ENCODE data around the gene NKAIN4. TPM values are rescaled to one million over a fixed set of nuclear protein-coding genes. Genes with fewer than 3 reads are reported as not detected.

NKAIN4 gene
- polyA plus RNA-seq, 3 donors = 27.2 to 43.8 (median 41.1) TPM

DNA sequence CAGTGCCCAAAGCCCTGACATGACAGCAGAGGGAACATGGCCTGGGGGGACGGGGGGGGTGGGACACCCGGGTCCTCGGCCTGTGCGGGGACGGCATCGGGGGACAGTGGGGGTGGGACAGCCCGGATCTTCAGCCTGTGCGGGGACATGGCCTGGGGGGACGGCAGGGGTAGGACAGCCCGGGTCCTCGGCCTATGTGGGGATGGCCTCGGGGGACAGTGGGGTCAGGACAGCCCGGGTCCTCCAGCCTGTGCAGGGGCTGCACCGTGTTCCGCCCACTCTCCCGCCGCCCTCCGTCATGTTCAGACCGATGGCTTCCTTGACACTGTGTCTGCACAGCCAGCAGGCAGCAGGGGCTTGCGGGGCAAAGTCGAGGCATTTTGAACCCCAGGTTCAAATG lies 11.5 kb downstream of the NKAIN4 start:
- DNase-seq = no peak

DNA sequence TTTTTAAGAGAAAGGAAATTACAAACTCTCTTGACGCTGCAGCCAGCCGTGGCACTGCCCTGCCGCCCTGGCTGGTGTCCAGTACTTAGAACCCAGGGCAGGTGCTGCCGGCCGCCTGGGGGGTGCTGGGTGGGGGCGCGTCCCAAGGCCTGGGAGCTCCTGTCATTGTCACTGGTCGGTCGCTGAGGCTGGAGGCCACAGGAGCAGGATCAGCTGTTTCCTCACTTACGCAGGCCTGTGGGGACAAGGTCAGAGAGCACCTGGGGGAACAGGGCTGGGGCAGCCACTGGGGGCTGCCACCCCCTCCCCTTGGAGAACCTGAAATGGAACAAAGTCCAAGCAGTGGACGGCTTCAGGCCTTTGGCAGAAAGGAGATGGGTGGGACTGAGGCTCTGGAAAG lies 13.0 kb downstream of the NKAIN4 start:
- no peak for DNase-seq

DNA sequence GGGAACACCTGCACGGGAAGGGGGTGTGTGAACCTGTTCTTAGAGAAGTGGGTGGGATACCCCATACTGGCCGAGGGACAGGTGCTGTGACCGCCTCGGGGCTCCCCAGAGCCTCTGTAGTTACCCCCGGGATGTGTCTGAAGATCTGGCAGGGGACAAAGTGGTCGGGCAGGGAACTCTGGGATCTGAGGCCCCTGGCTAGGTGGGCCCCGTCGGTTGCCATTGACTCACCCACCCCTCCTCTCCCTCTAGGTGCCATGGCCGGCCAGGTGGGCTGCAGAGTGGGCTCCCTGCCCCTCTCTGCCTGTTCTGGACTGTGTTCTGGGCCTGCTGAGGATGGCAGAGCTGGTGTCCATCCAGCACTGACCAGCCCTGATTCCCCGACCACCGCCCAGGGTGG lies 14.3 kb downstream of the NKAIN4 start:
- DNase-seq = no peak

DNA sequence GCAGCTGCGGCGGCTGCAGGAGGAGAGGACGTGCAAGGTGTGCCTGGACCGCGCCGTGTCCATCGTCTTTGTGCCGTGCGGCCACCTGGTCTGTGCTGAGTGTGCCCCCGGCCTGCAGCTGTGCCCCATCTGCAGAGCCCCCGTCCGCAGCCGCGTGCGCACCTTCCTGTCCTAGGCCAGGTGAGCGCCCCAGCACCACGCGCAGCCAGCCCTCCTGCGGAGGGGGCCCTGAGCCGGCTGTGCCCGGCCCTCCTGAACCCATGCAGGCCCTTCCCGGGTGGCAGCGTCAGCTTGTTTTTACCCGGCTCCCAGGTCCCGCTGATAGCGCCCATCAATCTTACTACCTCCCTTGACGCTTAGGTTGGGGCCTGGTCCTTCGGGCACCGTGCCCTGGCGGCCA lies 14.8 kb downstream of the NKAIN4 start:
- no peak for DNase-seq

DNA sequence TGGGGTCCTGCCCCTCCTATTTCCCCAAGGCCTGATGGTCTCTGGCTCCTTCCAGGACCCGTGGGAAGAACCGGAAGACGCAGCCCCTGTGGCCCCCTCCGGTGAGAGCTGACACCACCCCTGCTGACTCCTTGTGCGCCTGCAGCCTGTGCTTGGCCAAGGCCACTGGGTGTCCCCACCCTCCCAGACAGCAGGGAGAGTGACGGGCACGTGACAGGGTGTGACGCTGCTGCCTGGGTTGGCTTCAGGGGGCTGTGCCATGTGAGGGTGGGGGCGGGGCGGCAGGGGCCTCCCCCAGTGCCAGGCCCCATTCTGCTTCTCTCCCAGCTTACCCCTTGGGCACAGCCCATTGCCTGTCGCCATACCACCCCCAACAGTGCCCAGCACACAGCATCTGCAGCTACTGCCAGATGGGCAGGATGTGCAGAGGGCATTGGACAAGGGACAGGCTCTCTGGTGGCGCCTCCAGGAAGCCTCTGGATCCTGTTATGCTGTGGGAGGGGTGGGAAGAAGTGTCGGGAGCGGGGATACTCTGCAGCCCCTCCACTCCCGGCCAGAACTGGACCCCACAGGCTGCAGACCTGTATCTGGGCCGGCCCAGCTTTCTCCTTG lies 15.6 kb downstream of the NKAIN4 start:
- no peak for DNase-seq

DNA sequence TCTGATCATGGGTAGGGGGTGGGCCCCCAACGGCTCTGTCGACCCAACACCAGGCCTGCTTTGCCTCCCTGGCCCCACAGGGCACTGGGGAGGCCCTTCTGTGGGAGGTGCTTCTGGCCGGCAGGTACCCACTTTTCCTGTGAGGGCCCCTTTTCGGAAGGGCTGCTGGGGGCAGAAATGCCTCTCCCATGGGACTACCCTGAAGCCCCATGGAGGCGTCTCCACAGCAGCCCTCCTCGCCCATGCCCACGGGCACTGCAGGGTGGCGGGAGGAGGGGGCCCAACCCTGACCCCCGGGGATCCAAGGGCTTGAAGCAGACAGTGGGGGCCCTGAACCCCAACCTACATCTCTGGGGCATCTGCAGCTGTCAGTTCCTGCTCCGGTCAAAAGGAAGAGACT lies 16.2 kb downstream of the NKAIN4 start:
- no peak for DNase-seq

DNA sequence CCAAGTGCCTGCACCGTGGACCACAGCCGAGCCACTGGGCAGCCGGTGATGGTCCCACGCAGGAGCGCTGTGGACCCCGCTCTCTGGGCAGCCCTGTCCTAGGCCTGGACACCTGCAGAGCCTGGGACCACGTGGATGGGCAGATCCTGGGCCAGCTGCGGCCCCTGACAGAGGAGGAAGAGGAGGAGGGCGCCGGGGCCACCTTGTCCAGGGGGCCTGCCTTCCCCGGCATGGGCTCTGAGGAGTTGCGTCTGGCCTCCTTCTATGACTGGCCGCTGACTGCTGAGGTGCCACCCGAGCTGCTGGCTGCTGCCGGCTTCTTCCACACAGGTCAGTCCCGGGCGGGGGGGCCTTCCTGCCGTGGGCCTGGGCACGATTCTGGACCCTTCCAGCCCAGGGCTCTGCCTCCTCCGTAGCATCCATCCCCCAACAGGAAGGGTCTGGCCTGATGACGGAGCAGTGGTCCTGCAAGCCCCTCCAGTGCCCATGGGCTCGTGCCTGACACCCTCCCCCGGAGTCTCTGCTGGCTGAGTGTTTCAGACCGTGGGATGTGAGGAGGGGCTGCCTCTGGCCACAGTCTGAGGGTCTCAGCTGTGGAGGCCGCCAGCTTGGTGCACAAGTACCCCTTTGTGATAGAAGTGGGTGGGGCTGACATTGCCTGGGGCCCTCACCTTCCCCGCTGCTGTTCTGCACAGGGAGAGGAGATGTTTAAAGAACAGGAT lies 18.0 kb downstream of the NKAIN4 start:
- DNase-seq = no peak

DNA sequence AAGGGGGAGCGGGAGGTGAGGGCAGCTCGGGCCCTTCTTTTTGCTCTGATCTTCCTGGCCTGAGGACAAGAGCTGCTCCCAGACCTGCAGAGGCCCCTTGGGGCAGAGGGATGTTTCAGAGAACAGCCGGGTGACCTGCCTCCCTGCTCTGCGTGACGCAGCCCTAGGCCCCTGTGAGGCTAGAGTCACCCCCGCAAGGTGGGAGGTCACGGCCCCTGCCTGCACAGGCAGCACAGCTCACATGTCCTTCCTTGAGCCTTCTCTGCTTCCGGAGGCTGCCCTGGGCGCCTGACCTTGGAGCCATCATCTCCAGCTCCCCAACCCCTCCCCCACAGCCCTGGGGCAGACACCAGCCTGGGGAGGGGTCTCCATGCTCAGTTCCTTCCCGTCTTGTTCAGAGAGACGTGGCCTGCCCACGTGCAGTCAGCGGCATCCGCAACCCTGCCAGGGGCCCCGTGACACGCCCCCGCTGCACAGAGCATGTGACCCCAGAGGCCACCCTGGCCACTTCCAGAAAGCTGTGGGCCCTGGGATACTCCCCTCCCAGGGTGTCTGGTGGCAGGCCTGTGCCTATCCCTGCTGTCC lies 18.8 kb downstream of the NKAIN4 start, which contains the start of gene BIRC7:
TSS of gene BIRC7 (plus strand) at position 507 of the 585 bp plus-strand sequence. CDS start 192 bp downstream, outside the sequence.
- DNase-seq = no peak

DNA sequence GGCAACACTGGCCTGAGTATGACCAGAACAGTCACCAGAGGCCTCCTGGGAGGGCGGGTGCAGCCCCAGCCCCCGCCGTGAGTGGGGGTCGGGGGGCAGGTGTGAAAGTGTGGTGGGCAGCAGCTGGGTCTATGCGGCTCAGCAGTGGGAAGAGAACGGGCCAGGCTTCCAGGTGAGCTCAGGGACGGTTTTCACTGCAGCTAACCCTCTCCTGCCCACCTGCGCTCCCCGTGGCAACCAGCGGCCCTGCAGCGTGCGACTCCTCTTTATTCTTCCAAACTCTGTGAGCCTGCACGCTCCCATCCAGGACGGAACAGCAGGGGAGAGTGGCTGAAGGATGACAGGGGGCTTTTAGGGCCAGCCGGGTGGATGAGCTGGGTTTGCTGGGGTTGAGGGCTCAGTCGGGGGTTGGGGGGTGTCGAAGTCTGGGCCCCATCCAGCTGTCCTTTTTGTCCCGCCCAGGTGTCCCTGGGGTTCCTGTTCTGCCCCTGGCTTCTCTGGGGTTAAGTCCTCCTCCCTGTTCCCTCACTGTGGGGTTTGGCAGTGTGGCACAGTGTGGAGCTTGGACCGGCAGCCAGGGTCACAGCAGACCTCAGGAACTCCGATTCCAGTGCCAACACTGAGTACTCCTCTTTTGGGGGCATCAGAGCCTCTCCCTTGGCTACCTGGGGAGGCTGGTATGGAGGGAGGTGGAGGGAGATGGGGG lies 19.4 kb downstream of the NKAIN4 start:
- no peak for DNase-seq

DNA sequence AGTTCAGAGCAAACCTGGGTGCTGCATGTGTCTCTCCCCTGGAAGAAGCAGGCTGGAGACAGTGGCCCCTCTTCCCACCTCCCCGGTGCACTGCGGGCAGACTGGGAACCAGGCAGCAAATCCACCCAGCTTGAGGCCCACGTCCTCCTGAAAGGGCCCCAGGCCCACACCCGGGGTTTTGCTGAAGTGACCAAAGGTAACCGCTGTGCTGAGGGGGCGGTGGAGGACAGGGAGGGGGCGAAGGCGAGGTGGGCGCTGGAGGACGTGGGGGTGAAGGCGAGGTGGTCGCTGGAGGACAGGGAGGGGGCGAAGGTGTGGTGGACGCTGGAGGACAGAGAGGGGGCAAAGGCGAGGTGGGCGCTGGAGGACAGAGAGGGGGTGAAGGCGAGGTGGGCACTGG lies 20.3 kb downstream of the NKAIN4 start:
- DNase-seq = no peak

DNA sequence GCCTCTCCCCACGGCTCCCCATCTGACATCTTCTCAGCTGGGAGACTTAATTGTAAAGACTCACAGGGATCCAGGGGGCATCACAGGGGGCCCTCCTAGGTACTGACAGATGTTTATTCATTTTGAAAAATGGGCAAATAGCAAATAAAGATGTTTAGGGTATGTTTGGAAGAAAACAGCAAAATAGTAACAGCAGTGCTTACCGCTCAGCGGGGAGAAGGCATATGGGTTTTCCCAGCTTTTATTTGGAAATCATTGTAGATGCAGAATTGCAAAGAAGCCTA lies 21.3 kb downstream of the NKAIN4 start:
- DNase-seq = no peak

DNA sequence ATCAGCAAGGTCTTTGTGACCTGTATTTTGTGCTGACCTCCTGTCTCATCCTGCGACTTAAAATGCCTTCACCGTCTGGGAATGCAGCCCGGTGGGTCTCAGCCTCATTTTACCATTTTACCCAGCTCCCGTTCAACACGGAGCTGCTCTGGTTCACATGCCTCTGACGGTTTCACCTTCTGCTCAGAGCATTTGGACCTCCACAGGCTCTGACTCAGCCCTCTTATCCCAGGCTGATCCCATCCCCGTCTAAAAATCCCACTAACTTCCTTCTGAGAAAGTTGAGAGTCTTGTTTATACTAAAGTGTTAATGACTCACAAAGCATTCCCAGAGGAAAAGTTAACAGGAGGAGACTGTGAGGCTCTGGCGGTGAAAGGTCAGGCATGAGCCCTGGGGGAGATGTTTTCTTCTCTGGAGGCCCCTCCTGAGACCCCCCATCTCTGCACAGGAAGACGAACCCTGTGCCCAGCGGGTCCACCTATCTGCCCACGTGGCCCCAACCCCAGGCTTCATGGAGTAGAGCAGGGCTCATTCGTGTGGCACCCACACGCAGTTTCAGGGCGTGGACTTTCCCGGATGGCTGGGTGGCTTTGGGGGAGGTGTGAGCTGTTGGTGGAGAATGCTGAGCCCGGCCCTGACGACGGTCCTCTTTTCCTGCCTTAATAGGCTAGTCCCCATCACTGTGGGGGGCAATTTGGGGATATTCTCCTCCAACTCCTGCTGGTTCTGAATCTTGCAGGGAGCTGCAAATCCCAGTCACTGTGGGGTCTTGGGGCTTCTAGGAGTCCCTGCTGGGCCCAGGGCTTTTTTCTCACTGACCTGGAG lies 21.8 kb downstream of the NKAIN4 start:
- DNase-seq = no peak

DNA sequence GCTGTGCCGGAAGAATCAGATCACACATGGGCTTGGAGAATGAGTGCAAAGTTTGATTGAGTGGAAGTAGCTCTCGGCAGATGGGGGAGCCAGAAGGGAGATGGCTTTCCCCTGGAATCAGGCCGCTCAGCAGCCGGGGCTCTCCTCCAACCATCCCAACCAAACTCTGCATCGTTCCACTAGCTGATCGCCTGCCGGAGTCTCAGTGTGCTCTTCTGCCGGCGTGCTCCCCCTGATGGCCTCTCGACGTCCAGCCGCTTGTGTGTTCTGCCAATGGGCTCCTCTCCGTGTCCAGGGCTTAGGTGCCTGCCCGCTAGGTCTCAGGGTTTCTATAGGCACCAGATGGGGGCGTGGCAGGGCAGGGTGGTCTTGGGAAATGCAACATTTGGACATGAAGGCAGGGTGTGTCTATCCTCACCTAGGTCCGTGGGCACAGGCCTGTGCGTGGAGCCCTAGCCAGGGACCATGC lies 23.4 kb downstream of the NKAIN4 start:
- DNase-seq = no peak

DNA sequence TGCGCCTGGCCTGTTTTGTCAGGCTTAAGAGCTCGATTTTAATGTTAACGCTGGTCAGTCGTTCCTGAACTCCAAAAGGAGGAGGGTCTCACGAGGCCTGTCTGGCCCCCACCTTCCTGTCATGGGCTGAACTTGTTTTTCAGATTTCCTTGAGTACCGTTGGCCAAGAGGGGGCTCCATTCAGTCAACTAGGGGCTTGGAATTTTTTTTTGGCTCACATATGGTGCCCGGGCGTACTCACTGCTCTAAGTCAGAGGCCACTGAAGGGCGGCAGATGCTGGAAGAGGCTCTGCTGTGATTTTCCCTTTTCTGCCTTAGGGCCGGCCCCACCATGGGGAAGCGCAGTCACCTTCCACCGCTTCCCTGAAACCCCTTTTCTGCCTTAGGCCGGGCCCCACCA lies 25.5 kb downstream of the NKAIN4 start:
- no peak for DNase-seq

DNA sequence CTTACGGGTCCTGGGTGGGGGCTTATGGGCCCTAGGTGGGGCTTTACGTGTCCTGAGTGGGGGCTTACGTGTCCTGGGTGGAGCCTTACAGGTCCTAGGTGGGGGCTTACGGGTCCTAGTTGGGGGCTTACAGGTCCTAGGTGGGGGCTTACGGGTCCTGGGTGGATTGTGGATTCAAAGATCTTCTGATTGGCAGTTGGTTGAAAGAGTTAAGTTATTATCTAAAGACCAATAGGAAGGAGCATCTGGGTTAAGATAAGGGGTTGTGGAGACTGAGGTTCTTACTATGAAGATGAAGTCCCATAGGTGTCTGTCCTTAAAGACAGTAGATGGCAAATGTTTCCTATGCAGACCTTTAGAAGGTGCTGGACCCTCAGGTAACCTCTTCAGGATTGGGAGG lies 27.0 kb downstream of the NKAIN4 start:
- no peak for DNase-seq

DNA sequence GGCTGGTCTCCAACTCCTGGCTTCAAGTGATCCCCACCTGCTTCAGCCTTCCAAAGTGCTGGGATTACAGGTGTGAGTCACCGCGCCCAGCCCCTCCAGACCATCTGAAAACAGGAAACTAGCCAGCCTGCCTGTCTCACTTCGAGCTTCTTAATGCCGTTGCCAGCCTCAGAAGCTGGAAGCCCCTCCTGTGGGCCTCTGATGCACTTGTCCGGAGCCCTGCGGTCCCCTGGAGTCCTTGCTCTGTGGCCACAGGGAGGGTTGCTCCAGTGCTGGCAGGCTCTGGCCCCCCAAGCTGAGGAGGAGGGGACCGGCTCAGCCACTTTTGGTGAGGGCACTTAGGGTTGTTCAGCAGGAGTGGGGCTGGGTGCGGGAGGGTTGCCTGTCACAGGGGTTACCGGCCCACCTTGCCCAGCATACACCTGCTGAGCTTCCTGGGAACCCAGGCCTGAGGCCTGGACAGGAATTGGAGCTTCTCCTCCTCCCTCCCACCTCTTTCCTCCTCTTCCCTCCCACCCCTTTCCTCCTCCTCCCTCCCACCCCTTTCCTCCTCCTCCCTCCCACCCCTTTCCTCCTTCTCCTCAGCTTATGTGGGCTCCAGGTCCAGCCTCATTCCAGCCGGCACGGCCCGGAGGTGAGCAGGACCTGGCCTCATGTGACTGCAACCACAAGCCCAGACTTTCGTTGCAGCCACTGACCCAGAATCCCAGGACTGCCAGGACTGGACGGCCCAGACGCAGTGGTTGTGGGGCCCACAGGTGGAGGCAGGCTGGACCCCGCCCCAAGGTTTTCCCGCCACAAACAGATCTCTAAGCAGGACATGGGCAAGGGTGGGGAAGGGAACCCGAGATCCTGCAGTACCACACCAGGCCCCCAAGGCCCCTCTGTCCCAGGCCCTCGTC lies 28.0 kb downstream of the NKAIN4 start:
- no peak for DNase-seq

DNA sequence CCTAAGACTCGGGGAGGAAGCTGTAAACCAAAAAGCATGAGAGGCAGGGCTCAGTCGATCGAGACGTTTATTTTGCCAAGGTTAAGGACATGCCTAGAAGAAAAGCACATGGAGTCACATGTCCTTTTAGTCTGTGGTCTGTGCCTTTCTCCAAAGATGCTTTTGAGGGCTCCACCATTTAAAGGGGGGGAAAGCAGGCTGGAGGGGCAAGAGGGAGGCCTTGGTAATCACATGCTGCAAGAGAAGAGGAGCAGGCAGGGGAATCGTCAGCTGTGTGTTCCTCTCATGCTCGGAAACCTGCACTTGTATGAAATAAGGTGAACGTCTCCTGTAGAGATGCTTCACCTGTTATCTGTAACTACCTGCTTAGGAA lies 29.2 kb downstream of the NKAIN4 start:
- DNase-seq = no peak

DNA sequence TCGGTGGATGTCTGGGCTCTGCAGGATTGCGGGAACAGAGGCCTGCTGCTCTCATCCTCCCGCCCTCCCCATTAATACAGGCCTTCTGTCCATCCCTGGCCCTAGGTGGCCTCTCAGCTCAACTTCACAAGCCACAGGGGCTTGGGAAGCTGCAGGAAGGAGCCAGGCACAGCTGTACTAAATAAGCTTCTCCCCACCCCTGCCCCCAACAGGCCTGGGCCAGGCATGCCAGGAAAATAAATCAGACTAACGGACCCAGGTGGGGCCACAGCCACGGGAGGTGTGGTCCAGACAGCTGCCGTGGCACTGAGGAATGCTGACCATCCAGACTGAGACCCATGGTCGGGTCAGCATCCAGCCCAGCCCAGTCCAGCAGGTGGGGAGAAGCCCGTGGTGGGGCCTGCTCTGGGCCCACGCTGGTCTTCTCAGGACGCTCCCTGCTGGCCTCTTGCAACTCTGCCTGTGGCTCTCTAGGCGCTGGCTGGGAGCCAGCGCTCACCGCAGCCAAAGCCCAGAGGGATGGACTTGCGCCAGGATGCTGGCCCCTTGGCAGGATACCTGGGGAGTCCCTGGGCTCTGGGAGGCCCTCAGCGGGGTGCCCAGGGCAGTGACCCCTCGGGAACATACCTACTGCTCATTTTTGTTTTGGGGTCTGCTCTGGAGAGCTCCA lies 29.7 kb downstream of the NKAIN4 start:
- no peak for DNase-seq

DNA sequence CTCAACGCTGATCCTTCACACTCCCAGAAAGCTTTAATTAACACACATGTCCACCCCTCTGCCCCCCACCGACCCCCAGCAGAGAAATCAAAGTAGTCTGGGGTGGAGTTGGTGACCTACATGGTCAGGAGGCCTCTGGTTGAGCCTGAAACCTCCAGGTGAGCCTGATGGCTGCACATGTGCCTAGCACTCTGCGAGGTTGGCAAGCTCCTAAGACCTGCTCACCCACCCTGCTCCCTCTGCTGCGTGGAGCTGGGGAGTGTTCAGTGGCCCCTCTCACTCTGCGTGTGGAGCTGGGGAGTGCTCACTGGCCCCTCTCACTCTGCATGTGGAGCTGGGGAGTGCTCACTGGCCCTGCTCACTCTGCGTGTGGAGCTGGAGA lies 30.4 kb downstream of the NKAIN4 start:
- DNase-seq = no peak

DNA sequence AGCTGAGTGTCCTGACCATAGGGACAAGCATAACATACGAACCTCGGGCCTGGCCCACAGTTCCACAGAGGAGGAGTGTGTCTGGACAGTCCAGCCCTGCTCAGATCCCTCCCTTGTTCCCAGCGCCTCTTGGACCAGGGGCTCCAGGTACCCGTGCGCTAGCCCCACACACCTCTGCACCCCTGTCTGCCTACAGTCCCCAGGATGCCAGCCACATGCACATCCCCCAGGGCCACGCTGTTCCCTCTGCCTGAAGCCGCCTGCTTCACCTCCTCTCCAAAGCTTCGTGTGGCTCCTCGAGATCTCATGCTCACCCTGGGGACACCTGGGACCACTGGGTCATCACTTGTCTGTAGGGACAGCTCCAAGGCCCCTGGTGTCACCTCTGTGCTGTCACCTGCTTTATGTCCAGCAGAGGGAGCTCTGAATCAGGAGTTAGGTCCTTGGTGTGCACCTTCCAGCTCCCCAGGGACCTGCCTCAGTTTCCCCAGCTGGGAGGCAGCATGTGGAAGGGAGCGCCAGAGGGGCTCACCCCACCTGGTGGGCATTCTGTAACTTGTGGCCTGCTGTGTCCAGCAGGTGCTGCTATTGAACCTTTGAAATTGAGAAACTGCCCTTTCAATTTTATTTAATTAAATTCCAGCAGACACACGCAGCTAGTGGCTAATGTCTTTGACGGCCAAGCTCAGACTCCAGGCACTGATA lies 31.0 kb downstream of the NKAIN4 start:
- no peak for DNase-seq

All from renal pelvis (tissue), 4 donors.